ENCODE data around the gene GALNT1. TPM values are rescaled to one million over a fixed set of nuclear protein-coding genes. Genes with fewer than 3 reads are reported as not detected.

Gene GALNT1
- polyA plus RNA-seq, 3 donors = 13.1 to 29.0 (median 23.7) TPM

Other genes starting within 250 kb of the GALNT1 start
- 10 to 100 TPM in 2 of 3 donors, 1 to 10 TPM in 1; 9.8 to 13.6 (median 13.4) TPM for gene ZNF24, start 237.3 kb upstream of the GALNT1 start, polyA plus RNA-seq
- 1 to 10 TPM in 1 of 3 donors, under 1 TPM in 2; 0.56 to 2.1 (median 0.61) TPM for gene ZNF396, start 204.4 kb upstream of the GALNT1 start, polyA plus RNA-seq
- 10 to 100 TPM in 2 of 3 donors, 1 to 10 TPM in 1; 9.3 to 25.1 (median 20.8) TPM for gene INO80C, start 83.8 kb upstream of the GALNT1 start, polyA plus RNA-seq

All from adipose tissue (tissue), 3 donors.